Measurements from ENCODE around the gene HDAC6. TPM values are rescaled to one million over a fixed set of nuclear protein-coding genes. Genes with fewer than 3 reads are reported as not detected.

The HDAC6 gene
- total RNA-seq, 1 experiment from 2014 or later, result 79.9 TPM

DNA sequence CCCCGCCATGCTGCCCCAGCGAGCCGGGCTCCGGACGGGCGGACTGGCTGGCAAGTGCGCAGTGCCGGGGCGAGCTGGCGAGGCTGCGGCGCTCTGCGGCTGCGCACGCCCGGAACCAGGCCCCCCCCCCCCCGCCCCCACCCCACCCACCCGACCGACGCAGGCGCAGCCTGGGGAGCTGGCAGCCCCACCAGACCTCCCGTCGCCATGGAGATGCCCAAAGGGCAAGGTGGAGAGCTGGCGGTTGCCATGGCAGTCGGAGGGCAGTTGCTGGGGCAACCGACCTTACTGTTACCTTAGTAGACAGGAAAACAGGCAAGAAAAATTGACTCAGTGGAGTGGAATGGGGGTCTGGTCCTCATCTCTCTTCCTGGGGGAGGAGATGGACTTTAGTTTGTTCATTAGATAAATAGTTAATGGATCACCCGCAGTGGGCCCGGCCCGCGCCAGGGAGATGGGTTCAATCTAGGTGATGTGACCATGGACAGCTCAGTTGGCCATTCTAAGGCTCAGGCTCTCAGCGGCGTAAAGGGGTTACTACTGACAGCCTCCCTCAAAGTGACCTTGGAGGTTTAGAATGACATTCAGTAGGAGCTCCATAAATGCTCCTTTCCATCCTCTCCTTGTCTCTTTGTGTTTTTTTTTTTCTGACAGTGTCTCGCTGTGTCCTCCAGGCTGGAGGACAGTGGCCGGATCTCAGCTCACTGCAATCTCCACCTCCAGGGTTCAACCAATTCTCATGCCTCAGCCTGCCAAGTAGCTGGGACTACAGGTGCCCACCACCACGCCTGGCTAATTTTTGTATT lies 33.9 kb downstream of the HDAC6 start, which contains the start of gene PCSK1N (continued):
- TF ChIP-seq, protein P1, sequence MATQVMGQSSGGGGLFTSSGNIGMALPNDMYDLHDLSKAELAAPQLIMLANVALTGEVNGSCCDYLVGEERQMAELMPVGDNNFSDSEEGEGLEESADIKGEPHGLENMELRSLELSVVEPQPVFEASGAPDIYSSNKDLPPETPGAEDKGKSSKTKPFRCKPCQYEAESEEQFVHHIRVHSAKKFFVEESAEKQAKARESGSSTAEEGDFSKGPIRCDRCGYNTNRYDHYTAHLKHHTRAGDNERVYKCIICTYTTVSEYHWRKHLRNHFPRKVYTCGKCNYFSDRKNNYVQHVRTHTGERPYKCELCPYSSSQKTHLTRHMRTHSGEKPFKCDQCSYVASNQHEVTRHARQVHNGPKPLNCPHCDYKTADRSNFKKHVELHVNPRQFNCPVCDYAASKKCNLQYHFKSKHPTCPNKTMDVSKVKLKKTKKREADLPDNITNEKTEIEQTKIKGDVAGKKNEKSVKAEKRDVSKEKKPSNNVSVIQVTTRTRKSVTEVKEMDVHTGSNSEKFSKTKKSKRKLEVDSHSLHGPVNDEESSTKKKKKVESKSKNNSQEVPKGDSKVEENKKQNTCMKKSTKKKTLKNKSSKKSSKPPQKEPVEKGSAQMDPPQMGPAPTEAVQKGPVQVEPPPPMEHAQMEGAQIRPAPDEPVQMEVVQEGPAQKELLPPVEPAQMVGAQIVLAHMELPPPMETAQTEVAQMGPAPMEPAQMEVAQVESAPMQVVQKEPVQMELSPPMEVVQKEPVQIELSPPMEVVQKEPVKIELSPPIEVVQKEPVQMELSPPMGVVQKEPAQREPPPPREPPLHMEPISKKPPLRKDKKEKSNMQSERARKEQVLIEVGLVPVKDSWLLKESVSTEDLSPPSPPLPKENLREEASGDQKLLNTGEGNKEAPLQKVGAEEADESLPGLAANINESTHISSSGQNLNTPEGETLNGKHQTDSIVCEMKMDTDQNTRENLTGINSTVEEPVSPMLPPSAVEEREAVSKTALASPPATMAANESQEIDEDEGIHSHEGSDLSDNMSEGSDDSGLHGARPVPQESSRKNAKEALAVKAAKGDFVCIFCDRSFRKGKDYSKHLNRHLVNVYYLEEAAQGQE (IDR thresholded peaks at IDR 0.05; ENCODE audit: low read depth), result no peak
- TF ChIP-seq RAD21 (IDR thresholded peaks at IDR 0.05; ENCODE audit: low read depth), result no peak

DNA sequence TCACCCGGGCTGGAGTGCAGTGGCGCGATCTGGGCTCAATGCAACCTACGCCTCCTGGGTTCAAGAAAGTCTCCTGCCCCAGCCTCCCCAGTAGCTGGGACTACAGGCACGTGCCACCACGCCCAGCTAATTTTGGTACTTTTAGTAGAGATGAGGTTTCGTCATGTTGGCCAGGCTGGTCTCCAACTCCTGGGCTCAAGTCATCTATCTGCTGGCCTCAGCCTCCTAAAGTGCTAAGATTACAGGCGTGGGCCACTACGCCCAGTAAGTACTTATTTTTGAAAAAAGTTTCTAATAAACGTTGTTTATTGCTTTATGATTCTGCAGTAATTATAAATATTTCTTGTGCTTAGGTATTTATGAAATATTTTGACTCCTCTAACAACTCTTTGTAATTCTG lies 37.8 kb downstream of the HDAC6 start:
- ChIA-PET POLR2A (no interaction called here), RAD21 (ENCODE audit: low non-redundant PET in 1 of 2, low total read pairs in 2 of 2, uncharacterized antibody in 2 of 2, unreplicated experiment in 2 of 2) (no interaction called here), CTCF (no interaction called here)
- ATAC-seq, result no peak
- Histone ChIP-seq H3K4me1 (ENCODE audit: control insufficient read depth in 1 of 2, insufficient read depth in 2 of 2, low read length in 2 of 2) (no peaks in the 10 kb centered on the region), H3K4me3 (replicated peaks in 1 of 2; ENCODE audit: low read depth in 1 of 2, low read length in 2 of 2) (no peak overlapping the region), H3K9ac (ENCODE audit: low read length) (no peak overlapping the region), H3K27me3 (ENCODE audit: insufficient read depth, low read length) (no peaks in the 10 kb centered on the region), H3K9me3 (ENCODE audit: control insufficient read depth in 1 of 2, insufficient read depth in 1 of 2, low read depth in 1 of 2, low read length in 2 of 2) (no peaks in the 10 kb centered on the region), H3K27ac (ENCODE audit: low read depth, low read length) (no peak overlapping the region), H3K79me2 (ENCODE audit: insufficient read depth, low read length) (no peaks in the 10 kb centered on the region), H3K9me2 (ENCODE audit: insufficient read depth) (no peaks in the 10 kb centered on the region), H3K4me2 (ENCODE audit: low read length) (no peak overlapping the region), H3K36me3 (ENCODE audit: control insufficient read depth in 1 of 2, insufficient read depth in 2 of 2, low read length in 2 of 2) (no peaks in the 10 kb centered on the region), H4K20me1 (ENCODE audit: insufficient read depth) (no peaks in the 10 kb centered on the region), H2AFZ (ENCODE audit: low read depth, low read length, poor library complexity, severe bottlenecking) (no peak overlapping the region)
- intact Hi-C loops (cut with micrococcal nuclease), result no loop called here
- no peak for DNase-seq (ENCODE audit: low read depth, low spot score)
- TF ChIP-seq, protein P2, sequence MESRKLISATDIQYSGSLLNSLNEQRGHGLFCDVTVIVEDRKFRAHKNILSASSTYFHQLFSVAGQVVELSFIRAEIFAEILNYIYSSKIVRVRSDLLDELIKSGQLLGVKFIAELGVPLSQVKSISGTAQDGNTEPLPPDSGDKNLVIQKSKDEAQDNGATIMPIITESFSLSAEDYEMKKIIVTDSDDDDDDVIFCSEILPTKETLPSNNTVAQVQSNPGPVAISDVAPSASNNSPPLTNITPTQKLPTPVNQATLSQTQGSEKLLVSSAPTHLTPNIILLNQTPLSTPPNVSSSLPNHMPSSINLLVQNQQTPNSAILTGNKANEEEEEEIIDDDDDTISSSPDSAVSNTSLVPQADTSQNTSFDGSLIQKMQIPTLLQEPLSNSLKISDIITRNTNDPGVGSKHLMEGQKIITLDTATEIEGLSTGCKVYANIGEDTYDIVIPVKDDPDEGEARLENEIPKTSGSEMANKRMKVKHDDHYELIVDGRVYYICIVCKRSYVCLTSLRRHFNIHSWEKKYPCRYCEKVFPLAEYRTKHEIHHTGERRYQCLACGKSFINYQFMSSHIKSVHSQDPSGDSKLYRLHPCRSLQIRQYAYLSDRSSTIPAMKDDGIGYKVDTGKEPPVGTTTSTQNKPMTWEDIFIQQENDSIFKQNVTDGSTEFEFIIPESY (IDR thresholded peaks at IDR 0.05; ENCODE audit: extremely low read depth, insufficient replicate concordance, low read length), result no peak
- TF ChIP-seq RAD21 (IDR thresholded peaks at IDR 0.05; ENCODE audit: low read depth) (no peak), YY1 (IDR thresholded peaks at IDR 0.05; ENCODE audit: extremely low read depth, insufficient replicate concordance, low read depth, low read length) (no peak), SP1 (IDR thresholded peaks at IDR 0.05; ENCODE audit: low read depth) (no peak), EZH2phosphoT487 (IDR thresholded peaks at IDR 0.05; ENCODE audit: borderline replicate concordance) (no peak), POLR2AphosphoS5 (IDR thresholded peaks at IDR 0.05; ENCODE audit: low read depth, low read length) (no peak), FOSL1 (IDR thresholded peaks at IDR 0.05; ENCODE audit: low read depth) (no peak), SIN3A (IDR thresholded peaks at IDR 0.05; ENCODE audit: low read depth) (no peak), JUND (IDR thresholded peaks at IDR 0.05) (no peak)
- TF ChIP-seq, protein P3, sequence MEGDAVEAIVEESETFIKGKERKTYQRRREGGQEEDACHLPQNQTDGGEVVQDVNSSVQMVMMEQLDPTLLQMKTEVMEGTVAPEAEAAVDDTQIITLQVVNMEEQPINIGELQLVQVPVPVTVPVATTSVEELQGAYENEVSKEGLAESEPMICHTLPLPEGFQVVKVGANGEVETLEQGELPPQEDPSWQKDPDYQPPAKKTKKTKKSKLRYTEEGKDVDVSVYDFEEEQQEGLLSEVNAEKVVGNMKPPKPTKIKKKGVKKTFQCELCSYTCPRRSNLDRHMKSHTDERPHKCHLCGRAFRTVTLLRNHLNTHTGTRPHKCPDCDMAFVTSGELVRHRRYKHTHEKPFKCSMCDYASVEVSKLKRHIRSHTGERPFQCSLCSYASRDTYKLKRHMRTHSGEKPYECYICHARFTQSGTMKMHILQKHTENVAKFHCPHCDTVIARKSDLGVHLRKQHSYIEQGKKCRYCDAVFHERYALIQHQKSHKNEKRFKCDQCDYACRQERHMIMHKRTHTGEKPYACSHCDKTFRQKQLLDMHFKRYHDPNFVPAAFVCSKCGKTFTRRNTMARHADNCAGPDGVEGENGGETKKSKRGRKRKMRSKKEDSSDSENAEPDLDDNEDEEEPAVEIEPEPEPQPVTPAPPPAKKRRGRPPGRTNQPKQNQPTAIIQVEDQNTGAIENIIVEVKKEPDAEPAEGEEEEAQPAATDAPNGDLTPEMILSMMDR (IDR thresholded peaks at IDR 0.05 in 2 of 3, conservative IDR thresholded peaks at IDR 0.05 in 1 of 3; ENCODE audit: borderline replicate concordance in 1 of 3, insufficient read depth in 1 of 3, low read depth in 2 of 3, low read length in 2 of 3), result no peak
- TF ChIP-seq, protein P4, sequence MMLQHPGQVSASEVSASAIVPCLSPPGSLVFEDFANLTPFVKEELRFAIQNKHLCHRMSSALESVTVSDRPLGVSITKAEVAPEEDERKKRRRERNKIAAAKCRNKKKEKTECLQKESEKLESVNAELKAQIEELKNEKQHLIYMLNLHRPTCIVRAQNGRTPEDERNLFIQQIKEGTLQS (IDR thresholded peaks at IDR 0.05), result no peak
- BruUV-seq (replicated peaks), result no TSS peak
